ENCODE measurements around the gene FBXO31. TPM values are rescaled to one million over a fixed set of nuclear protein-coding genes. Genes with fewer than 3 reads are reported as not detected.
A peak's percentile ranks its signal among the peaks of the same experiment; 100 is the strongest.

Gene FBXO31
- total and polyA plus RNA-seq, 2 experiments from 2014 or later, result 19.3 to 31.0 TPM

GRCh38 chr16:87325423-87325858 lies 58.1 kb downstream of the FBXO31 start:
- H3K4me3 ChIP-seq, result no peak overlapping the region
- no peaks in the 10 kb centered on the region for H3F3A ChIP-seq (ENCODE audit: insufficient read depth)
- no peak overlapping the region for H2AFZ ChIP-seq
- no peak overlapping the region for H3K9ac ChIP-seq
- DNase-seq, result peak; percentile 40
- no peak overlapping the region for H3K4me2 ChIP-seq (ENCODE audit: unreplicated experiment)
- H3K79me2 ChIP-seq (ENCODE audit: insufficient read depth), result 0 out of 2 replicates have a peak, but pooled peaks cover 8% of the 10 kb centered on the region
- no peak overlapping the region for H3K27ac ChIP-seq
- no peaks in the 10 kb centered on the region for H3K36me3 ChIP-seq (ENCODE audit: low read depth)
- no peaks in the 10 kb centered on the region for H4K20me1 ChIP-seq (ENCODE audit: insufficient read depth)
- H3K9me3 ChIP-seq (ENCODE audit: low read depth), result no peaks in the 10 kb centered on the region
- in situ Hi-C loops (cut with MboI), result no loop called here
- 67 to 74% methylated on average over 12 to 15 of the region's 15 CpGs for WGBS, 2 experiments (ENCODE audit: low coverage in 1 of 2, low lambda C conversion rate in 2 of 2, missing lambda C conversion rate in 2 of 2)
- H3K9me2 ChIP-seq (ENCODE audit: insufficient read depth), result no peaks in the 10 kb centered on the region
- no peak for TF ChIP-seq EZH2phosphoT487 (IDR thresholded peaks at IDR 0.05; ENCODE audit: insufficient read depth, low read depth)
- no peak for TF ChIP-seq EZH2 (IDR thresholded peaks at IDR 0.05; ENCODE audit: insufficient read depth, poor library complexity, severe bottlenecking)
- H3K27me3 ChIP-seq (replicated peaks; ENCODE audit: insufficient read depth), result no peaks in the 10 kb centered on the region
- H3K4me1 ChIP-seq (ENCODE audit: insufficient read depth), result 0 out of 2 replicates have a peak, but pooled peaks cover 8% of the 10 kb centered on the region

- TF ChIP-seq EZH2 (IDR thresholded peaks at IDR 0.05; ENCODE audit: insufficient read depth, poor library complexity, severe bottlenecking) (no peak), EZH2phosphoT487 (IDR thresholded peaks at IDR 0.05; ENCODE audit: insufficient read depth, low read depth) (no peak)
- Histone ChIP-seq H3K9me3 (ENCODE audit: low read depth) (no peaks in the 10 kb centered on the region), H3K36me3 (ENCODE audit: low read depth) (no peaks in the 10 kb centered on the region), H3K79me2 (ENCODE audit: insufficient read depth) (0 out of 2 replicates have a peak, but pooled peaks cover 8% of the 10 kb centered on the region), H3K27me3 (replicated peaks; ENCODE audit: insufficient read depth) (no peaks in the 10 kb centered on the region), H2AFZ (no peak overlapping the region), H3K4me1 (ENCODE audit: insufficient read depth) (0 out of 2 replicates have a peak, but pooled peaks cover 8% of the 10 kb centered on the region), H3F3A (ENCODE audit: insufficient read depth) (no peaks in the 10 kb centered on the region), H4K20me1 (ENCODE audit: insufficient read depth) (no peaks in the 10 kb centered on the region), H3K4me2 (ENCODE audit: unreplicated experiment) (no peak overlapping the region), H3K4me3 (no peak overlapping the region), H3K9ac (no peak overlapping the region), H3K9me2 (ENCODE audit: insufficient read depth) (no peaks in the 10 kb centered on the region), H3K27ac (no peak overlapping the region)
- WGBS, 2 experiments (ENCODE audit: low coverage in 1 of 2, low lambda C conversion rate in 2 of 2, missing lambda C conversion rate in 2 of 2), result 66 to 68% methylated on average over 26 to 28 of the region's 28 CpGs
- DNase-seq, result peak; percentile 37
- in situ Hi-C loops (cut with MboI), result no loop called here
Measured at GRCh38 chr16:87324411-87325275, 58.9 kb downstream of the FBXO31 start.

GRCh38 chr16:87323727-87324410 lies 59.7 kb downstream of the FBXO31 start:
- no peaks in the 10 kb centered on the region for H3K9me3 ChIP-seq (ENCODE audit: low read depth)
- in situ Hi-C loops (cut with MboI), result no loop called here
- no peak overlapping the region for H3K27ac ChIP-seq
- no peaks in the 10 kb centered on the region for H3F3A ChIP-seq (ENCODE audit: insufficient read depth)
- H3K36me3 ChIP-seq (ENCODE audit: low read depth), result no peaks in the 10 kb centered on the region
- no peak overlapping the region for H2AFZ ChIP-seq
- H3K4me2 ChIP-seq (ENCODE audit: unreplicated experiment), result no peak overlapping the region
- no peak for DNase-seq
- no peaks in the 10 kb centered on the region for H3K9me2 ChIP-seq (ENCODE audit: insufficient read depth)
- no peak for TF ChIP-seq EZH2phosphoT487 (IDR thresholded peaks at IDR 0.05; ENCODE audit: insufficient read depth, low read depth)
- TF ChIP-seq EZH2 (IDR thresholded peaks at IDR 0.05; ENCODE audit: insufficient read depth, poor library complexity, severe bottlenecking), result no peak
- no peak overlapping the region for H3K9ac ChIP-seq
- H3K4me1 ChIP-seq (ENCODE audit: insufficient read depth), result 0 out of 2 replicates have a peak, but pooled peaks cover 8% of the 10 kb centered on the region
- H3K27me3 ChIP-seq (replicated peaks; ENCODE audit: insufficient read depth), result no peaks in the 10 kb centered on the region
- 86 to 89% methylated on average over 21 of the region's 21 CpGs for WGBS, 2 experiments (ENCODE audit: low coverage in 1 of 2, low lambda C conversion rate in 2 of 2, missing lambda C conversion rate in 2 of 2)
- peaks cover 12% of the 10 kb centered on the region for H3K79me2 ChIP-seq (ENCODE audit: insufficient read depth)
- H3K4me3 ChIP-seq, result no peak overlapping the region
- H4K20me1 ChIP-seq (ENCODE audit: insufficient read depth), result no peaks in the 10 kb centered on the region

GRCh38 chr16:87322833-87323726 lies 60.5 kb downstream of the FBXO31 start:
- Histone ChIP-seq H3K9ac (no peak overlapping the region), H3K79me2 (ENCODE audit: insufficient read depth) (peaks cover 20% of the 10 kb centered on the region), H3K36me3 (ENCODE audit: low read depth) (no peaks in the 10 kb centered on the region), H3K4me3 (no peak overlapping the region), H3K4me2 (ENCODE audit: unreplicated experiment) (no peak overlapping the region), H3K4me1 (ENCODE audit: insufficient read depth) (peaks cover 15% of the 10 kb centered on the region; the same call in 1 of the 2 replicates), H3F3A (ENCODE audit: insufficient read depth) (no peaks in the 10 kb centered on the region), H3K27me3 (replicated peaks; ENCODE audit: insufficient read depth) (no peaks in the 10 kb centered on the region), H3K27ac (no peak overlapping the region), H4K20me1 (ENCODE audit: insufficient read depth) (no peaks in the 10 kb centered on the region), H2AFZ (no peak overlapping the region), H3K9me3 (ENCODE audit: low read depth) (no peaks in the 10 kb centered on the region), H3K9me2 (ENCODE audit: insufficient read depth) (no peaks in the 10 kb centered on the region)
- in situ Hi-C loops (cut with MboI), result no loop called here
- 92 to 93% methylated on average over 35 of the region's 35 CpGs for WGBS, 2 experiments (ENCODE audit: low coverage in 1 of 2, low lambda C conversion rate in 2 of 2, missing lambda C conversion rate in 2 of 2)
- DNase-seq, result no peak
- TF ChIP-seq EZH2 (IDR thresholded peaks at IDR 0.05; ENCODE audit: insufficient read depth, poor library complexity, severe bottlenecking), result no peak
- no peak for TF ChIP-seq EZH2phosphoT487 (IDR thresholded peaks at IDR 0.05; ENCODE audit: insufficient read depth, low read depth)
